ENCODE measurements around the gene CEP170. TPM values are rescaled to one million over a fixed set of nuclear protein-coding genes. Genes with fewer than 3 reads are reported as not detected.
"Not testable (repeated sequence)": the region's sequence is repeated elsewhere in the genome, so short reads cannot be mapped to it uniquely, and the experiment has no call there.

CEP170 gene
- polyA plus RNA-seq, 2 of the 4 experiments (the other 2 are of a cell fraction) = 31.0 to 69.6 TPM

DNA sequence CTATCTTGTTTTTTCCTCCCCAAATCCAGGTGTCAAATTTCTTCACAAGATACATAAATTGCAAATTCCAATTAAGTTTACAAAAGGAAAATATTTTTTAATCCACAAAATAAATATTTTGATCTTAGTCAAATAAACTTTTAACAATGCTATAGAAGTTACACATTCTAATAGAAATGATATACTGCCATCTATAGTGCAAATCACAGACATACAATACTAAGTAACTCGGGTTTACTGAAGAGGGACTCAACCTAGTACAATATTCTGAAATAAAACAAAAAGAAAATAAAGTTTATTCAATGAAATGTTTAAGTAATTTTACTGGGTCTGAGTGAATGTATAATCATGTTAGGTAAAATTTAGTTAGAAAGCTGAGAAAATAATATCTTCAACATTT lies 114.6 kb downstream of the CEP170 start:
- FAIRE-seq, H3K9me3 ChIP-seq, H3K4me2 ChIP-seq, H3K4me3 ChIP-seq, H3K27ac ChIP-seq, H3K4me1 ChIP-seq, POLR2A ChIA-PET, CTCF ChIA-PET: not testable (repeated sequence)
- DNase-seq (ENCODE audit: low read depth in 1 of 2, low spot score in 1 of 2) = peak in 1 of 2 experiments; percentile 3
- TF ChIP-seq, protein P1, sequence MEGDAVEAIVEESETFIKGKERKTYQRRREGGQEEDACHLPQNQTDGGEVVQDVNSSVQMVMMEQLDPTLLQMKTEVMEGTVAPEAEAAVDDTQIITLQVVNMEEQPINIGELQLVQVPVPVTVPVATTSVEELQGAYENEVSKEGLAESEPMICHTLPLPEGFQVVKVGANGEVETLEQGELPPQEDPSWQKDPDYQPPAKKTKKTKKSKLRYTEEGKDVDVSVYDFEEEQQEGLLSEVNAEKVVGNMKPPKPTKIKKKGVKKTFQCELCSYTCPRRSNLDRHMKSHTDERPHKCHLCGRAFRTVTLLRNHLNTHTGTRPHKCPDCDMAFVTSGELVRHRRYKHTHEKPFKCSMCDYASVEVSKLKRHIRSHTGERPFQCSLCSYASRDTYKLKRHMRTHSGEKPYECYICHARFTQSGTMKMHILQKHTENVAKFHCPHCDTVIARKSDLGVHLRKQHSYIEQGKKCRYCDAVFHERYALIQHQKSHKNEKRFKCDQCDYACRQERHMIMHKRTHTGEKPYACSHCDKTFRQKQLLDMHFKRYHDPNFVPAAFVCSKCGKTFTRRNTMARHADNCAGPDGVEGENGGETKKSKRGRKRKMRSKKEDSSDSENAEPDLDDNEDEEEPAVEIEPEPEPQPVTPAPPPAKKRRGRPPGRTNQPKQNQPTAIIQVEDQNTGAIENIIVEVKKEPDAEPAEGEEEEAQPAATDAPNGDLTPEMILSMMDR (IDR thresholded peaks at IDR 0.05) = peak; percentile 20; the same call in 1 of the 3 replicates
- TF ChIP-seq RAD21 (conservative IDR thresholded peaks at IDR 0.05 in 1 of 2, IDR thresholded peaks at IDR 0.05 in 1 of 2) = peak; percentile 21 to 29; a peak in 3 of 5 replicates
- WGBS (ENCODE audit: missing lambda C conversion rate) = 62% methylated on average over 1 of the region's 1 CpG
- peak in 1 of 2 experiments; percentile 54; a peak in 1 of 6 replicates for ATAC-seq

DNA sequence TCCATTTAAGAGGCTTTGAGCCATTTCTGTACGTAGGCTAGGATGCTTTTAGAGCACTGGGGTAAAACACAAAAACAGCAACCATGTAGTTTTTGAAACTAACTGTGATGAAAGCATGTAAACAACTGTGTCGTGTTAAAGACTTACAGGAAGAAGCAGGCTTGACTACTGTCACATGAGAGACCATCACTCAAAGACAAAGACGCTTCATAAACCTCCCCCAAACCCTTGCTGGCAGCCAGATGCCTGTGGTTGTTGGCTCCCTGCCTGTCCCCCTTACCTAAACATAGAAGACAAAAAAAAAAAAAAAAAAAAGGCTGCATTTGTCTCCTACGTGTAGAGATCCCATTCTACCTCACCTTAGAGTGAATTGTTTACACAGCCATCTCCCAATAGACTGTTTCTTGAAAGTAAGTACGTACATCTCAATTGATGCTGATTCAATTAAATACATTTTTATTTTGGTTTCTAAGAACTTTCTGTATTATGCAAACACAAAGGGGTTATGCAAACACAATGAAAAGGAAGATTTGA lies 132.1 kb downstream of the CEP170 start:
- CTCF ChIA-PET; ATAC-seq; H3K4me3 ChIP-seq; H3K4me1 ChIP-seq; DNase-seq (ENCODE audit: low read depth in 1 of 2, low spot score in 1 of 2); H3K4me2 ChIP-seq; H3K9me3 ChIP-seq; H3K27ac ChIP-seq; POLR2A ChIA-PET; FAIRE-seq: not testable (repeated sequence)
- WGBS (ENCODE audit: missing lambda C conversion rate) = 92% methylated on average over 5 of the region's 5 CpGs

DNA sequence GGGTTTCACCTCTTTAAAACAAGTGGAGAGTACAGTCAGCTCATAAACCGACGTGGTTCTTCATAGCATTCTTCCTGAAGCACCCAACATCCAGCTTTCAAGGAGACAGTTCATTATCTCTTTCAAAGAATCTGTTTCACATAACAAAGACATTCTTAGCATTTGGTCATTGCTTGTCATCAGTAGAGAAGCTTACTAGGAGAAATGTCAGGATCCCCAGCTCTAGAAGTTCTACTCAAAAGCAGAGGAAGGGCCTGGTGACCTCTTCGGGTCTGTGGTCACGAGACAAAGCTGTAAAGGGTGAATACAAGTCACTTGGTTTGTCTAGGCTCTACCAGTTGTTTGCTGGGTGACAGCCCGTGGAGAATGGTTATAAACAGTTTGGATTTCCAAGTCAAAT lies 133.1 kb downstream of the CEP170 start:
- H3K4me1 ChIP-seq; H3K9me3 ChIP-seq; DNase-seq (ENCODE audit: low read depth in 1 of 2, low spot score in 1 of 2); H3K4me2 ChIP-seq; H3K27ac ChIP-seq; ATAC-seq; CTCF ChIA-PET; POLR2A ChIA-PET; H3K4me3 ChIP-seq; FAIRE-seq: not testable (repeated sequence)
- WGBS (ENCODE audit: missing lambda C conversion rate) = 87% methylated on average over 5 of the region's 5 CpGs

DNA sequence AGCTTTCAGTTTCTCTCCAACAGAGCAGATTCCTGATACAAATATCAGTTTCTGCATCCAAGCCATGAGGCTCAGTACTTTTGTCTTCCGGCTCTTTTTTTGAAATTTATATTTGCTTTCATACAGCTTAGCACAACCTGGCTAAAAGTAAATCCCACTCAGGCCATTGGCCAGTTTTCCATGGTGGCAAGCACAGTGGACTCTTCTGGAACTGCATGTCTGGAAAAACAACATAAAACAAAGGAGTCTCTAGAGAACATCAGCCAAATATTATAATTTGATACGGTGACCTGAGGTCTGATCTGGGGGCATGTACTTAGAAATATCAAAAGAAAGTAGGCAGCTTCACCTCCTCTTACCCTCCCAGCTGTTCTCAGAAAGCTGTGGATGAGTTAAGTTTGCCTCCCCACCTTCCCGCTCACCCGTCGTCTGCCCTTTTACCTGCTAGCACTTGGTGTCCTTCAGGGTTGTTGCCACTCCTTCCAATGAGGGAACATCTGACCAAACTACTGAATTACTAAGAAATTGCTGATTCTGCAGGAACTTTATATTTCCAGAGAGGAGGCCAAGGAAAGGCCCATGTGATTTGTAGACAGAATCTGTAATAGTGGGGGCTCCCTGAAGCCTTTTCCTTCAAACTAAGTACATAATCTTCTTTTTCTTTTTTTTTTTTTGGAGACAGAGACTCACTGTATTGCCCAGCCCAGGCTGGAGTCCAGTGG lies 136.3 kb downstream of the CEP170 start:
- H3K27ac ChIP-seq; DNase-seq (ENCODE audit: low read depth in 1 of 2, low spot score in 1 of 2); H3K4me3 ChIP-seq; POLR2A ChIA-PET; FAIRE-seq; H3K9me3 ChIP-seq; H3K4me2 ChIP-seq; H3K4me1 ChIP-seq; CTCF ChIA-PET: not testable (repeated sequence)
- peak; percentile 60 to 61; a peak in 3 of 6 replicates for ATAC-seq
- 92% methylated on average over 5 of the region's 5 CpGs for WGBS (ENCODE audit: missing lambda C conversion rate)
- TF ChIP-seq MAFK (IDR thresholded peaks at IDR 0.05; ENCODE audit: partially characterized antibody) = peak; percentile 68

DNA sequence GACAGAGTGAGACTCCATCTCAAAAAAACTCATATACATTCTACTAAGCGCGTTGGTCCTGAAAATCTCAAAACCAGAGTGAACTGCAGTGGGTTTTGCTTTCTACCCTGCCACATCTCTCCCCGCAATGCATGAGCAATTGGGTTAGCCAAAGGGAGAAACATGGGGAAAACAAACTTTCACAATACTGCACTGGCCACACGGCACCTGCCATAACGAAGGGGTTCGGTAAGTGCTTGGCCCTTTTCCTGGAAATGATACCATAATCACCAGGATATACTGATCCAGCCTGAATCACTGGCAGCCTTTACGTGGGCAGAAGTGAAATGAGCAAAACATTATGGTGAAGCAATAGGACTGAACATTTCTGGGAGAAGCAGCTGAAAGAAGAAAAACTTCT lies 138.9 kb downstream of the CEP170 start:
- H3K4me3 ChIP-seq; FAIRE-seq; H3K9me3 ChIP-seq; H3K4me2 ChIP-seq; CTCF ChIA-PET; H3K4me1 ChIP-seq; POLR2A ChIA-PET; H3K27ac ChIP-seq; DNase-seq (ENCODE audit: low read depth in 1 of 2, low spot score in 1 of 2): not testable (repeated sequence)
- ATAC-seq = 0 out of 6 replicates have a peak, but pooled peaks of 1 of the 2 experiments have one; percentile 5
- 72% methylated on average over 7 of the region's 7 CpGs for WGBS (ENCODE audit: missing lambda C conversion rate)

DNA sequence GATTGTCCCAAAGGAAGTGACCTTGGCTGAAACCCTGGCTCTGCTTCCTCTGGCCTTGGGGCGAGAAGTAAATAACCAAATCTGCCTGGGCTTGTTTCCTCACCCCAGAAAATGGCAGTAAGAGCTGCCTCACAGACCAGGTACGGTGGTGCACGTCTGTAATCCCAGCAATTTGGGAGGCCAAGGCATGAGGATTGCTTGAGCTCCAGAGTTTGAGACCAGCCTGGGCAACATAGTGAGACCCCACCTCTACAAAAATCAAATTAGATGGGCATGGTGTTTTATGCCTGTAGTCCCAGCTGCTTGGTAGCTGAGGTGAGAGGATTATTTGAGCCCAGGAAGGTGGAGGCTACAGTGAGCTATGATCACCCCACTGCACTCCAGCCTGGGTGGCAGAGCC lies 140.3 kb downstream of the CEP170 start:
- FAIRE-seq; ATAC-seq; DNase-seq (ENCODE audit: low read depth in 1 of 2, low spot score in 1 of 2); CTCF ChIA-PET; H3K4me3 ChIP-seq; H3K4me2 ChIP-seq; H3K9me3 ChIP-seq; H3K27ac ChIP-seq; POLR2A ChIA-PET; H3K4me1 ChIP-seq: not testable (repeated sequence)
- WGBS (ENCODE audit: missing lambda C conversion rate) = 69% methylated on average over 3 of the region's 3 CpGs

DNA sequence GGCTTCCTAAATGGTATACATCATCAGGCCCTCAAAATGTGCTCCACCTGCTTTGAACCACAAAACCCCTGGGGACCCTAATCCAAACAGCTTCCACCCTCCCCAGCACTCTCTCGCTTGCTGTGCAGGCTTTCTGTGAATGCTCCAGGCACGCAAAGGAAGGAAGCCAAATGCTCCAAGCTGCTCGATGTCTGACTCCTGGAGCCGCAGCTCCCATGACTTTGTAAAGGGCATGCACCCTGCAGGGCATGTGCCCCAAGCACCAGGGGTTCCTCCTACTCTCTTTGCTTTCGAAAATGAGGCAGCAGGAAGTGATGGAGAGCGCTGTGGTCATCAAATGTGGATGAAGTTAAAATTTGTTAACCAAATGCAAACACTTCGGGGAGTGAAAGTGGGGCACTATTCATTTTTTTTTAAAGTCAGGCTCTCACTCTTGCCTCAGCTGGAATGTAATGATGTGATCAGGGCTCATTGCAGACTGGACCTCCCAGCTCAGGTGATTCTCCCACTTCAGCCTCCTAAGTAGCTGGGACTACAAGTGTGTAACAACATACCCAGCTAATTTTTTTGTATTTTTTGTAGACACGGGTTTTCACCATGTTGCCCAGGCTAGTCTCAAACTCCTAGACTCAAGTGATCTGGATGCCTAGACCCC lies 140.9 kb downstream of the CEP170 start:
- not testable (repeated sequence) for H3K4me2 ChIP-seq

More for the DNA sequence above, 140.9 kb downstream of the CEP170 start:
- DNase-seq (ENCODE audit: low read depth in 1 of 2, low spot score in 1 of 2); POLR2A ChIA-PET; H3K4me3 ChIP-seq; H3K27ac ChIP-seq; CTCF ChIA-PET; FAIRE-seq; H3K9me3 ChIP-seq; H3K4me1 ChIP-seq; ATAC-seq: not testable (repeated sequence)
- 64% methylated on average over 6 of the region's 8 CpGs for WGBS (ENCODE audit: missing lambda C conversion rate)
